Colonic mucosa (tissue), 4 donors: ENCODE results near the gene GALNT9. TPM values are rescaled to one million over a fixed set of nuclear protein-coding genes. Genes with fewer than 3 reads are reported as not detected.

ENCODE experiments used
- DNase-seq: peaks from one replicate; pipeline ENCODE4 v3.0.0-alpha.2; 2020
- H3K27ac ChIP-seq: fragments of 200-600 bp; one replicate; pipeline ENCODE4 v1.8.0; 2021
- H3K27me3 ChIP-seq: fragments of 200-600 bp; one replicate; pipeline ENCODE4 v1.8.0; 2021
- H3K36me3 ChIP-seq: fragments of 200-600 bp; one replicate; pipeline ENCODE4 v1.8.0; 2021
- H3K4me1 ChIP-seq: fragments of 200-600 bp; one replicate; pipeline ENCODE4 v1.8.0; 2021; ENCODE audit warnings: mild to moderate bottlenecking
- H3K4me3 ChIP-seq: fragments of 200-600 bp; one replicate; pipeline ENCODE4 v1.8.0; 2021
- H3K9ac ChIP-seq, 2 donors: one replicate each; pipeline ENCODE4 v1.7.0; 2013; ENCODE audit warnings: control low read depth in 2 of 2, low read depth in 2 of 2, low read length in 2 of 2
- H3K9me3 ChIP-seq: fragments of 200-600 bp; one replicate; pipeline ENCODE4 v1.8.0; 2021
- intact Hi-C: fragments of 100-400 bp; cut with DNase I; formaldehyde crosslinking; loops from one replicate; pipeline ENCODE4 v1.14.1; 2022
- total RNA-seq, 2 donors: library from RNA; stranded (reverse); fragmentation: NEBNext Ultra II Directional in 1 of 2; extraction: Animal tissue kit (Norgen Biotek cat#: 25700) in 1 of 2; gene quantifications; one replicate each; pipeline ENCODE4 v1.2.1, GENCODE V29; 2021
- TF ChIP-seq, protein P1 (sequence below): fragments of 200-600 bp; IDR thresholded peaks from one replicate; pipeline ENCODE4 v1.8.0; 2022; ENCODE audit warnings: antibody characterized with exemption, mild to moderate bottlenecking
- donor health status: healthy.
- donor health status: DM: no; HTN: no; CAD: no.
- donor health status: DM: no; HTN: no; CAD: no.

Gene GALNT9
- total RNA-seq, 2 donors from 2014 or later = 0.45 TPM; not detected in 1

DNA sequence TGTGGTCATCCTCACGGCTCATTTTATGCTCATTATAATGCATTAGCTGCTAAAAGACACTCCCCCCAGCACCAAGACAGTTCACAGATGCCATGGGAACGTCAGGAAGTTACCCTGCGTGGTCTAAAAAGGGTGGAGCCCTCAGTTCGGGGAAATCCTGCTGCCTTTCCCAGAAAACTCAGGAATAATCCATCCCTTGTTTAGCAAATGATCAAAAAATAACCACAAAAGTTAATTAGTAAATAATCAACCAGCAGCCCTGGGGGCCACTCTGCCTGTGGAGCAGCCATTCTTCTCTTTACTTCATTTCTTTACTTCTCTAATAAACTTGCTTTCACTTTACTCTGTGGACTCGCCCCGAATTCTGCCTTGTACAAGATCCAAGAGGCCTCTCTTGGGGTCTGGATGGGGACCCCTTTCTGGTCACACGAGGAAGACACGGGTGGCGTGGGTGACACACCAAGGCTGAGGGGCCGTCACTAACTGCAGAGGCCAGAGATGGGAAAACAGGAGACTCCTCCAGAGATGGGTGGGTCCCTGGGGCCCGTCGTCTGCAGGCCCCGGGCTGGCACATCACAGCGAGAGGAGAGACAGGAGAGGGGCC lies 119.7 kb downstream of the GALNT9 start:
- Histone ChIP-seq H3K4me3 (no peak overlapping the region), H3K27ac (no peak overlapping the region), H3K27me3 (peaks cover 14% of the 10 kb centered on the region), H3K9me3 (no peaks in the 10 kb centered on the region), H3K36me3 (no peaks in the 10 kb centered on the region), H3K9ac (no peak overlapping the region), H3K4me1 (no peaks in the 10 kb centered on the region)
- TF ChIP-seq, protein P1, sequence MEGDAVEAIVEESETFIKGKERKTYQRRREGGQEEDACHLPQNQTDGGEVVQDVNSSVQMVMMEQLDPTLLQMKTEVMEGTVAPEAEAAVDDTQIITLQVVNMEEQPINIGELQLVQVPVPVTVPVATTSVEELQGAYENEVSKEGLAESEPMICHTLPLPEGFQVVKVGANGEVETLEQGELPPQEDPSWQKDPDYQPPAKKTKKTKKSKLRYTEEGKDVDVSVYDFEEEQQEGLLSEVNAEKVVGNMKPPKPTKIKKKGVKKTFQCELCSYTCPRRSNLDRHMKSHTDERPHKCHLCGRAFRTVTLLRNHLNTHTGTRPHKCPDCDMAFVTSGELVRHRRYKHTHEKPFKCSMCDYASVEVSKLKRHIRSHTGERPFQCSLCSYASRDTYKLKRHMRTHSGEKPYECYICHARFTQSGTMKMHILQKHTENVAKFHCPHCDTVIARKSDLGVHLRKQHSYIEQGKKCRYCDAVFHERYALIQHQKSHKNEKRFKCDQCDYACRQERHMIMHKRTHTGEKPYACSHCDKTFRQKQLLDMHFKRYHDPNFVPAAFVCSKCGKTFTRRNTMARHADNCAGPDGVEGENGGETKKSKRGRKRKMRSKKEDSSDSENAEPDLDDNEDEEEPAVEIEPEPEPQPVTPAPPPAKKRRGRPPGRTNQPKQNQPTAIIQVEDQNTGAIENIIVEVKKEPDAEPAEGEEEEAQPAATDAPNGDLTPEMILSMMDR = no peak
- intact Hi-C loops = no loop called here
- no peak for DNase-seq

DNA sequence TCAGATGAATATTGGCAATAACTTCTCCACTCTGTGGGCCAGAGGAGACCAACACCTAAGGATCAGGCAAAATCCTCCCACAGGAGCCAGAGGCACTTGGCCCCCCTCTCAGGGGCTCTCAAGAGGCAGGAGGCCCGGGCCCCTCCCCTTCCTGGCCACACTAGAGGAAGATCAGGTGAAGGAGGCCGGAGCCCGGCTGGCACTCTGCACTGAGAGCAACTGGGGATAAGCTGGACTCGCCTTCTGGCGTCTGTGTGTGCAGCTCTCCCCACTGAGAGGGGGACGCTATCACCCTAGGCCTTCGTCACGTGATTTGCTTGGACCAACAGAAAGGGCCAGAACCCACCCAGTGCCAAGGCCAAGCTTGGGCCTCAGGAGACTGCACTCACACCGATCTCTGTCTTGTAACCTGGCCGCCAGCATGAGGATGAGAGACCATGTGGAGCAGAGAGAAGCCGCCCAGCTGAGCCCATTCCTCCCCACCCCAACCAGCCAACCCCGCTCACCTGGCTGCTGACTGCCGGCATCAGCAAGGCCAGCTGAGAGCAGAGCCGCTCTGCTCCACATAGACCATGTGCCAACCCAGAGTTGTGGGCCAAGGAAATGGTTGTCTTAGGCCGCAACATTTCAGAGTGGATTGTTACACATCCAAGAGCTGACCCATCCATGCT lies 121.1 kb downstream of the GALNT9 start:
- Histone ChIP-seq H3K4me1 (no peaks in the 10 kb centered on the region), H3K9ac (no peak overlapping the region), H3K4me3 (no peak overlapping the region), H3K27ac (no peak overlapping the region), H3K9me3 (no peaks in the 10 kb centered on the region), H3K27me3 (peaks cover 20% of the 10 kb centered on the region), H3K36me3 (no peaks in the 10 kb centered on the region)
- no peak for DNase-seq
- TF ChIP-seq, protein P1 = no peak
- intact Hi-C loops = no loop called here

DNA sequence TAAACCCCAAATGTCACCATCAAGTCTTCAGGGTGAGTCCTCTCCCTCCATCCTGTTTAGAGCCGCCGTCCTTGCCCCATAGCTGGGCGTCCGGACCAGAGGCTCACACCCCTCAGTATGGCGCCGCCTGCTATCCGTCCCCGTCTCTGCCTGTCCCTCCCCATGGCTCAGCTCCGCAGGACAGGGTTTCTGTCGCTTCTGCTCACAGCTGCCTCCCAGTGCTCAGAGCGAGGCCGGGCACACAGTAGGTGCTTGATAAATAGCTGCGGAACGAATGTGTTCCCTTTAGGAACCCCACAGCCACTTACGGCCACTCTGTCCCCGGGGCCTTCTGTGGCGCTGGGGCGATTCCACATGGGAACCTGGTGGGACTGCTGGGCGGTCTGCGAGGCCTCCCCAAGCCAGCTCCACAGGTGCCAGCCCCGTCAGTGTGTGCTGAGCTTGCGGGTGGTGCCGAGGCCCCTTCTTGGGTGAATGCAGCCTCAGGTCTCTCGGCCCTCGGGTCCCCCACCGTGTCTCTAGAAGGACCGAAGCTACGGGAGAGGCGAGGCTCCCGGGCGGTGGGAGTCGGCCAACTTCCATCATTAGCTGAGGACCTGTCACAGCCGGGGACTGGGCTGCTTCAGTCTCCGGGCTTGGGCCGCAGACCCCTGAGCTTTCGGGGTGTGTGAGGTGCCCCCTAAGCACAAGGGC lies 122.2 kb downstream of the GALNT9 start:
- TF ChIP-seq, protein P1 = no peak
- intact Hi-C loops = no loop called here
- H3K4me1 ChIP-seq = no peaks in the 10 kb centered on the region
- no peaks in the 10 kb centered on the region for H3K36me3 ChIP-seq
- H3K4me3 ChIP-seq = no peak overlapping the region
- DNase-seq = no peak
- H3K27me3 ChIP-seq = peaks cover 20% of the 10 kb centered on the region
- H3K9me3 ChIP-seq = no peaks in the 10 kb centered on the region
- no peak overlapping the region for H3K9ac ChIP-seq
- no peak overlapping the region for H3K27ac ChIP-seq

DNA sequence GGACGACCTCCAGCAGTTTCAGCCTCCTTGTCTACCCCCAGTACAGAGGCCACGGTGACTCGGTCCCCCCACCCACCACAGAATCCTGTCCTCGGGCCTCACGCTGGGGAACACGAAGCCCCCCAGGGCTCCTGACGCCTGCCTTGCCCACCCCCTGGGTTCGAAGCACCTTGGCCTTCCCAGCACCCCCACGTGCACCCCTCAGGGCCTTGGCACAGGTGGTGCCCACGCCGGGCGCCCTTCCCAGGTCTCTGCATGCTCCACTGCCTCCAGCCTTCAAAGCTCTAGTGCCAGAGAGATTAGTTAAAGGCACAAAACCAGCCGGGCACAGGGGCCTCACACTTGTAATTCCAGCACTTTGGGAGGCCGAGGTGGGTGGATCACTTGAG lies 123.3 kb downstream of the GALNT9 start:
- no peaks in the 10 kb centered on the region for H3K4me1 ChIP-seq
- H3K4me3 ChIP-seq = no peak overlapping the region
- H3K9me3 ChIP-seq = no peaks in the 10 kb centered on the region
- intact Hi-C loops = no loop called here
- DNase-seq = no peak
- peaks cover 20% of the 10 kb centered on the region for H3K27me3 ChIP-seq
- TF ChIP-seq, protein P1 = no peak
- no peak overlapping the region for H3K9ac ChIP-seq
- no peaks in the 10 kb centered on the region for H3K36me3 ChIP-seq
- H3K27ac ChIP-seq = no peak overlapping the region

DNA sequence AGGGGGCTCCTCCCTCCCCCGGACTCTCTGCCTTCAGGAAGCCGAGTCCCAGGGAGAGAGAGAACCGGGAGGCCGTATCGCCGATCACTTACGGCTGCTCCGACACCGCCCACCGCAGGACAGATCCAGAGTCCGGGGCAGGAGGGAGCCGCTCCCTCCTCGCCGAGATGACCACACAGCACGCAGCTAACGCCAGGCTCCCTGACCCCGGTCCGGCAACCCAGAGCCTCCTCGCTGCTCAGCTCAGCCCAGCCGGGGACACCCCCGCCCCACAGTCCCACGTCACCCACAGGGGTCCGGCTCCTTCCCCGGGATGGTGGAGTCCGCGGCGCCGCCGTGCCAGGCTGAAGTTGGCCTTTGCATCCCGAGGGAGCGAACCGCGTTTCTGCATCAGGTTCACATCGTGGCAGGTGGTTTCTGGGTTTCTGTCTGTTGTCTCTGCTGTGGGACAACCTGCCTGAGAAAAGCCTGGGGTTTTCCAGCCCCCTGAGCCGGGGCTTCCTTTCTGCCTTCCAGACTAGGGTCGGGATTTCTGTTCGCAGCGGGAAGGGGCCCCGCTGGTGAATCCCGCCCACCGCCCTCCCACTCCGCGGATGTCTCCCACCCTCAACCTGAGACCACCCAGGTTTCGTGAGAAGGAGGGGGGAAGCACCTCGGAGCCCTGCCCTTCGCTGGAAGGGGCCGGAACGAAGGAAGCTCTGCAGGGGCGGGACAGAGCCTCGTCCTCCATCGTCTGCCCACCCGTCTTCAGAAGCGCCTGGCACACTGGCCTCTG lies 123.9 kb downstream of the GALNT9 start:
- peaks cover 20% of the 10 kb centered on the region for H3K27me3 ChIP-seq

More for the DNA sequence above, 123.9 kb downstream of the GALNT9 start:
- Histone ChIP-seq H3K27ac (no peak overlapping the region), H3K9ac (no peak overlapping the region), H3K36me3 (no peaks in the 10 kb centered on the region), H3K4me1 (no peaks in the 10 kb centered on the region), H3K4me3 (no peak overlapping the region), H3K9me3 (no peaks in the 10 kb centered on the region)
- TF ChIP-seq, protein P1 = no peak
- intact Hi-C loops = no loop called here
- DNase-seq = no peak
